ENCODE data around the gene CRTAC1.

CRTAC1 gene

DNA sequence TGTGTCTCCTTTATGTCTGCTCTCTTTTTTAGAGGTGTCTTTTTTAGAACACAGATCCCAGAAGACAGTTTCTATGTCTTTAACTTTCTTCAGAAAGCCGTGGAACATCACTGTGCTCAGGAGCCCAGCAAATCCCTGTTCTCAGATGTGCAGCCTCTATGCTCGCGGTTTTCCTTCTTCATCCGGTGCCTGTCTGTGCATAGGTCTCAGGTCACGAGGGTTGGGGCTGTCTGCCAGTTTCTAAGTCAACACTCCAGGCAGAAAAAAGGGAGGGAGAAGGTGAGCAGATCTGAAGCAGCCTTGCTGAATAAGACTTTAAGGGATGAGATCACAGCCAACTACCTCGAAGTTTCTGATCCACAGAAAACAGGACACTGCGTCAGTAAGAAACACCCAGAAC lies 68.5 kb downstream of the CRTAC1 start:
- H3K14ac ChIP-seq (ENCODE audit: low read length): no peak overlapping the region
- peaks cover 0 to 12% (median 0%) of the 10 kb centered on the region in 3 experiments for H3K27me3 ChIP-seq (ENCODE audit: control insufficient read depth in 3 of 3, insufficient read depth in 3 of 3, low read depth in 1 of 3, low read length in 3 of 3)
- no peak overlapping the region for H3K4me2 ChIP-seq (ENCODE audit: insufficient read depth, low read length, poor library complexity, severe bottlenecking)
- no peak overlapping the region for H2BK15ac ChIP-seq (ENCODE audit: low read length)
- H2BK12ac ChIP-seq (ENCODE audit: low read length): no peak overlapping the region
- no peak overlapping the region for H3K27ac ChIP-seq (replicated peaks; ENCODE audit: low read length)
- H2AFZ ChIP-seq (ENCODE audit: low read length): no peak overlapping the region
- H3K79me1 ChIP-seq (ENCODE audit: low read depth, low read length): no peaks in the 10 kb centered on the region
- no peak overlapping the region for H3K4ac ChIP-seq (ENCODE audit: low read length)
- H3K9ac ChIP-seq (ENCODE audit: low read depth, low read length, poor library complexity): no peak overlapping the region
- H3K4me3 ChIP-seq (ENCODE audit: low read length in 2 of 2): no peak overlapping the region
- peaks cover 0 to 2% of the 10 kb centered on the region in 2 donors for H3K4me1 ChIP-seq (ENCODE audit: control insufficient read depth in 2 of 2, insufficient read depth in 1 of 2, low read depth in 1 of 2, low read length in 2 of 2)
- H3K9me3 ChIP-seq (replicated peaks in 1 of 2; ENCODE audit: control insufficient read depth in 2 of 2, insufficient read depth in 1 of 2, low read depth in 1 of 2, low read length in 2 of 2): no peaks in the 10 kb centered on the region
- WGBS, 2 donors (ENCODE audit: extremely low coverage in 2 of 2, insufficient read length in 2 of 2, insufficient replicate concordance in 1 of 2): no CpG with 5 or more reads among the region's 7 CpGs
- no peak for DNase-seq (ENCODE audit: low spot score)
- H3K18ac ChIP-seq (ENCODE audit: low read length): no peak overlapping the region
- H4K8ac ChIP-seq (ENCODE audit: low read depth, low read length): no peak overlapping the region
- no peak overlapping the region for H2BK5ac ChIP-seq (ENCODE audit: low read length)
- no peaks in the 10 kb centered on the region for H3K36me3 ChIP-seq (replicated peaks in 1 of 2; ENCODE audit: control insufficient read depth in 2 of 2, insufficient read depth in 2 of 2, low read length in 2 of 2)
- H4K91ac ChIP-seq (ENCODE audit: low read depth, low read length, poor library complexity): no peak overlapping the region
- H2BK120ac ChIP-seq (ENCODE audit: low read depth, low read length): no peak overlapping the region
- no peak overlapping the region for H3K23ac ChIP-seq (ENCODE audit: low read depth, low read length, poor library complexity)
- H2AK5ac ChIP-seq (ENCODE audit: low read depth, low read length): no peak overlapping the region

DNA sequence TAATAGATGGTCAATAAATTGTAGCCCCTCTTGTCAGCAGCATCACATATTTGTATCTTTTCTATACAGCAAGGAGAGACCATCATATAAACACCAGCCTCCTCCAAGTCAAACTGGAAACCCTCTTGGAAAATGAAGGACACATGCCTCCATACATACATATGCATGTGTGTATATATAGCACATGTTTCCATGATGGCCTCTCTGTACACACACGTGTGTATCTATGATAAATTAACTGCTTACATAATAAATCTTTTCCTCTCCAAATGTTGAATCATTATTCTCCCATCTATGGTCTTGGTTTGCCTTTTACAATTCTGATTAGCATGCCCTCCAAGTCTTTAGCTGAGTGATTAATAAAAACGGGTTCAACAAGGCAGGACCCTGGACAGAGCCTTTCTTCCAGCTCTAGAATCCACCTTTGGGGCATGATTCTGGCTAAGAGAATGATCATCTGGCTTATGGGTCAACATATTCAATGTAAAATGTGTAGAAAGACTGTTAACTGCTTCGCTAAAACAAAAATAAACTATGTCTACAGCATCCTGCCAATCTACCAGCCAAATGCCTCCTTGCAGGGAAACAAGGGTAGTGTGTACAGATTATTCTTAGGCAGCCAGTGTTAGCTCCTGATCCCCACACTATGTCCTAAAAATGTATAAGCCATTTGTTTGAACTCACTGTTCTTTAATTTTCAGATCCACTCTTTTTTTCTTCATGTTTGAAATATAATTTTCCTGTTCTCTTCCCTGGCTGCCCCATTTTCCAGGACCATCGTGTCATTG lies 70.0 kb downstream of the CRTAC1 start:
- H3K36me3 ChIP-seq (replicated peaks in 1 of 2; ENCODE audit: control insufficient read depth in 2 of 2, insufficient read depth in 2 of 2, low read length in 2 of 2): no peaks in the 10 kb centered on the region
- no peak overlapping the region for H2BK5ac ChIP-seq (ENCODE audit: low read length)
- no peak overlapping the region for H3K23ac ChIP-seq (ENCODE audit: low read depth, low read length, poor library complexity)
- H3K4me3 ChIP-seq (ENCODE audit: low read length in 2 of 2): no peak overlapping the region
- DNase-seq (ENCODE audit: low spot score): no peak
- no peaks in the 10 kb centered on the region for H3K9me3 ChIP-seq (replicated peaks in 1 of 2; ENCODE audit: control insufficient read depth in 2 of 2, insufficient read depth in 1 of 2, low read depth in 1 of 2, low read length in 2 of 2)
- H3K4me2 ChIP-seq (ENCODE audit: insufficient read depth, low read length, poor library complexity, severe bottlenecking): no peak overlapping the region
- WGBS, 2 donors (ENCODE audit: extremely low coverage in 2 of 2, insufficient read length in 2 of 2, insufficient replicate concordance in 1 of 2): no CpG with 5 or more reads among the region's 4 CpGs
- H3K4ac ChIP-seq (ENCODE audit: low read length): no peak overlapping the region
- no peaks in the 10 kb centered on the region for H3K79me1 ChIP-seq (ENCODE audit: low read depth, low read length)
- no peak overlapping the region for H2BK15ac ChIP-seq (ENCODE audit: low read length)
- no peak overlapping the region for H3K9ac ChIP-seq (ENCODE audit: low read depth, low read length, poor library complexity)
- no peak overlapping the region for H2AK5ac ChIP-seq (ENCODE audit: low read depth, low read length)
- H3K27ac ChIP-seq (replicated peaks; ENCODE audit: low read length): no peak overlapping the region
- no peak overlapping the region for H3K18ac ChIP-seq (ENCODE audit: low read length)
- H2AFZ ChIP-seq (ENCODE audit: low read length): no peak overlapping the region
- peaks cover 0 to 2% of the 10 kb centered on the region in 2 donors for H3K4me1 ChIP-seq (ENCODE audit: control insufficient read depth in 2 of 2, insufficient read depth in 1 of 2, low read depth in 1 of 2, low read length in 2 of 2)
- no peak overlapping the region for H2BK12ac ChIP-seq (ENCODE audit: low read length)
- no peak overlapping the region for H3K14ac ChIP-seq (ENCODE audit: low read length)
- H4K91ac ChIP-seq (ENCODE audit: low read depth, low read length, poor library complexity): no peak overlapping the region
- no peak overlapping the region for H4K8ac ChIP-seq (ENCODE audit: low read depth, low read length)
- H2BK120ac ChIP-seq (ENCODE audit: low read depth, low read length): no peak overlapping the region
- peaks cover 0 to 12% (median 0%) of the 10 kb centered on the region in 3 experiments for H3K27me3 ChIP-seq (ENCODE audit: control insufficient read depth in 3 of 3, insufficient read depth in 3 of 3, low read depth in 1 of 3, low read length in 3 of 3)

DNA sequence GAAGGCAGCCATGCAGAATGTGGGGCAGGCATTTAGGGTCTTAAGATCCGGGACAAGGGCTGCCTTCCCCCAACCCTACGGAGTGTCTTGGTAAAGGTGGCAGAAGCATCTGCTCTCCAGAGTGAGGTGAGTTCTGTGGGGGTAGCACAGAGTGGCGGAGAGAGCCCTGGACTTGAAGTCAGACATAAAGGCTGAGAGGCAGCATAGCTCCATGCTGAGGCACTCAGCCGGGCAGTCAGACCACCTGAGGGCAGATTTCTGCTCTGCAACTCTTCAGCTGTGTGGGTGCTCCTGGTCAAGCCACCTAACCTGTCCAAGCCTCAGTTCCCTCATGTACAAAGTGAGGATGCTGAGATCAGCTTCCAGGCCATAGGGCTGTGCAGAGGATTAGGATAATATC lies 81.0 kb downstream of the CRTAC1 start:
- Histone ChIP-seq H2BK120ac (ENCODE audit: low read depth, low read length) (no peak overlapping the region), H2BK12ac (ENCODE audit: low read length) (no peak overlapping the region), H3K14ac (ENCODE audit: low read length) (peak overlapping the region; percentile 44), H2AK5ac (ENCODE audit: low read depth, low read length) (no peak overlapping the region), H3K79me1 (ENCODE audit: low read depth, low read length) (no peaks in the 10 kb centered on the region), H3K18ac (ENCODE audit: low read length) (no peak overlapping the region), H3K9ac (ENCODE audit: low read depth, low read length, poor library complexity) (no peak overlapping the region), H3K23ac (ENCODE audit: low read depth, low read length, poor library complexity) (no peak overlapping the region), H4K91ac (ENCODE audit: low read depth, low read length, poor library complexity) (no peak overlapping the region), H3K4me3 (ENCODE audit: low read length in 2 of 2) (no peak overlapping the region), H4K8ac (ENCODE audit: low read depth, low read length) (no peak overlapping the region), H3K4me1 (ENCODE audit: control insufficient read depth in 2 of 2, insufficient read depth in 1 of 2, low read depth in 1 of 2, low read length in 2 of 2) (no peaks in the 10 kb centered on the region), H3K27me3 (ENCODE audit: control insufficient read depth in 3 of 3, insufficient read depth in 3 of 3, low read depth in 1 of 3, low read length in 3 of 3) (peaks cover 0 to 2% (median 0%) of the 10 kb centered on the region in 3 experiments), H3K36me3 (replicated peaks in 1 of 2; ENCODE audit: control insufficient read depth in 2 of 2, insufficient read depth in 2 of 2, low read length in 2 of 2) (no peaks in the 10 kb centered on the region), H2BK15ac (ENCODE audit: low read length) (no peak overlapping the region), H3K9me3 (replicated peaks in 1 of 2; ENCODE audit: control insufficient read depth in 2 of 2, insufficient read depth in 1 of 2, low read depth in 1 of 2, low read length in 2 of 2) (no peaks in the 10 kb centered on the region), H3K4me2 (ENCODE audit: insufficient read depth, low read length, poor library complexity, severe bottlenecking) (no peak overlapping the region), H2AFZ (ENCODE audit: low read length) (no peak overlapping the region), H3K27ac (replicated peaks; ENCODE audit: low read length) (no peak overlapping the region), H2BK5ac (ENCODE audit: low read length) (no peak overlapping the region), H3K4ac (ENCODE audit: low read length) (no peak overlapping the region)
- WGBS, 2 donors (ENCODE audit: extremely low coverage in 2 of 2, insufficient read length in 2 of 2, insufficient replicate concordance in 1 of 2): no CpG with 5 or more reads among the region's 4 CpGs
- no peak for DNase-seq (ENCODE audit: low spot score)

DNA sequence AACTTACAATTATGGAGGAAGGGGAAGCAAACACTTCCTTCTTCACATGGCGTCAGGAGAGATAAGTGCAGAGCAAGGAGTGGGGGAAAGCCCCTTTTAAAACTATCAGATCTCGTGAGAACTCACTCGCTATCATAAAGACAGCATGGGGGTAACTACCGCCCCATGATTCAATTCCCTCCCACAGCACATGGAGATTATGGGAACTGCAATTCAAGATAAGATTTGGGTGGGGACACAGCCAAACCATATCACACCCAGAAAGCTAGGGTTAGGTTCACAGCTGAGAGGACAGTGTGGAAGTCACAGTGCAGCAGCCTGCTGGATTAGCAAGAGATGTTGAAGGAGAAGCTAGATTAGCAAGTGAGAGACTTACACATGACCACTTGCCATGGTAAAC lies 81.6 kb downstream of the CRTAC1 start:
- H3K27ac ChIP-seq (replicated peaks; ENCODE audit: low read length): no peak overlapping the region
- no peak overlapping the region for H3K23ac ChIP-seq (ENCODE audit: low read depth, low read length, poor library complexity)
- H3K18ac ChIP-seq (ENCODE audit: low read length): no peak overlapping the region
- H3K4ac ChIP-seq (ENCODE audit: low read length): no peak overlapping the region
- no peak overlapping the region for H2BK15ac ChIP-seq (ENCODE audit: low read length)
- H2BK120ac ChIP-seq (ENCODE audit: low read depth, low read length): no peak overlapping the region
- no peak overlapping the region for H3K14ac ChIP-seq (ENCODE audit: low read length)
- no peak overlapping the region for H2BK5ac ChIP-seq (ENCODE audit: low read length)
- H3K4me2 ChIP-seq (ENCODE audit: insufficient read depth, low read length, poor library complexity, severe bottlenecking): no peak overlapping the region
- H3K27me3 ChIP-seq (ENCODE audit: control insufficient read depth in 3 of 3, insufficient read depth in 3 of 3, low read depth in 1 of 3, low read length in 3 of 3): peaks cover 0 to 2% (median 0%) of the 10 kb centered on the region in 3 experiments
- no peaks in the 10 kb centered on the region for H3K79me1 ChIP-seq (ENCODE audit: low read depth, low read length)
- H3K9me3 ChIP-seq (replicated peaks in 1 of 2; ENCODE audit: control insufficient read depth in 2 of 2, insufficient read depth in 1 of 2, low read depth in 1 of 2, low read length in 2 of 2): no peaks in the 10 kb centered on the region
- no peaks in the 10 kb centered on the region for H3K36me3 ChIP-seq (replicated peaks in 1 of 2; ENCODE audit: control insufficient read depth in 2 of 2, insufficient read depth in 2 of 2, low read length in 2 of 2)
- H3K4me1 ChIP-seq (ENCODE audit: control insufficient read depth in 2 of 2, insufficient read depth in 1 of 2, low read depth in 1 of 2, low read length in 2 of 2): no peaks in the 10 kb centered on the region
- no peak overlapping the region for H2AFZ ChIP-seq (ENCODE audit: low read length)
- no peak overlapping the region for H4K91ac ChIP-seq (ENCODE audit: low read depth, low read length, poor library complexity)
- no peak overlapping the region for H4K8ac ChIP-seq (ENCODE audit: low read depth, low read length)
- H3K4me3 ChIP-seq (ENCODE audit: low read length in 2 of 2): no peak overlapping the region
- H3K9ac ChIP-seq (ENCODE audit: low read depth, low read length, poor library complexity): no peak overlapping the region
- H2BK12ac ChIP-seq (ENCODE audit: low read length): no peak overlapping the region
- no peak for DNase-seq (ENCODE audit: low spot score)
- H2AK5ac ChIP-seq (ENCODE audit: low read depth, low read length): no peak overlapping the region
- no CpG with 5 or more reads among the region's 4 CpGs for WGBS, 2 donors (ENCODE audit: extremely low coverage in 2 of 2, insufficient read length in 2 of 2, insufficient replicate concordance in 1 of 2)

Data from neuronal stem cell (in vitro differentiated cells).